ENCODE data around the gene ADGRV1.

DNA sequence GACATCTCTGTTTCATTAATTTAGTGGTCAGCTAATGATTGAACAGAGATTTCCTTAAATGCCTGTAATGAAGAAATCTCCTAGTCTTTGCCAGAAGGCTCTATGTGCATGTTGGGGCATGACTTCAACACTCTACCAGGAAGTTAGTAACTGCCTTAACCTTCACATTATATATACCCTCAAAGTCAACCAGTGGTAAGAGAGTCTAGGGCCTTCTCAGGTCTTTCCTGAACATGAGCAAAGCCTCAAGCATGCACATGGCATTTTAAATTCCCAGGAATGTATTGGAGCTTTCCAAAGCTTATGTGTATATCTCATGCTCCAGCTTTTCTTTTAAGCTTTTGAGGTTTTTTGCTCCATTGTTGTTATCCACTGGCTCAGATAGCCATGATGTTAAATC is 436.2 kb downstream of the ADGRV1 start:
- no peak for TF ChIP-seq RFX5 (IDR thresholded peaks at IDR 0.05; ENCODE audit: low read depth, low read length)
- TF ChIP-seq MEF2A (IDR thresholded peaks at IDR 0.05; ENCODE audit: control insufficient read depth, low read depth, low read length): no peak
- TF ChIP-seq ELK1 (CRISPR knock-in tag; IDR thresholded peaks at IDR 0.05): no peak
- TF ChIP-seq CTCF (IDR thresholded peaks at IDR 0.05 in 2 of 3, conservative IDR thresholded peaks at IDR 0.05 in 1 of 3; ENCODE audit: insufficient read depth in 2 of 3, low read depth in 1 of 3, low read length in 3 of 3): no peak
- TF ChIP-seq DDX20 (tag; IDR thresholded peaks at IDR 0.05; ENCODE audit: low read depth): no peak
- no peak for TF ChIP-seq NCOA4 (IDR thresholded peaks at IDR 0.05; ENCODE audit: partially characterized antibody)
- TF ChIP-seq HMGXB4 (CRISPR knock-in tag; IDR thresholded peaks at IDR 0.05): no peak
- no peak for TF ChIP-seq ZNF696 (CRISPR knock-in tag; conservative IDR thresholded peaks at IDR 0.05)
- no peak for TF ChIP-seq HOXB6 (CRISPR knock-in tag; IDR thresholded peaks at IDR 0.05; ENCODE audit: borderline replicate concordance)
- no peak for TF ChIP-seq CEBPG (CRISPR knock-in tag; IDR thresholded peaks at IDR 0.05)
- TF ChIP-seq CEBPG (tag; conservative IDR thresholded peaks at IDR 0.05 in 1 of 2, IDR thresholded peaks at IDR 0.05 in 1 of 2): no peak
- TF ChIP-seq ARNT (IDR thresholded peaks at IDR 0.05): no peak
- TF ChIP-seq, protein P1, sequence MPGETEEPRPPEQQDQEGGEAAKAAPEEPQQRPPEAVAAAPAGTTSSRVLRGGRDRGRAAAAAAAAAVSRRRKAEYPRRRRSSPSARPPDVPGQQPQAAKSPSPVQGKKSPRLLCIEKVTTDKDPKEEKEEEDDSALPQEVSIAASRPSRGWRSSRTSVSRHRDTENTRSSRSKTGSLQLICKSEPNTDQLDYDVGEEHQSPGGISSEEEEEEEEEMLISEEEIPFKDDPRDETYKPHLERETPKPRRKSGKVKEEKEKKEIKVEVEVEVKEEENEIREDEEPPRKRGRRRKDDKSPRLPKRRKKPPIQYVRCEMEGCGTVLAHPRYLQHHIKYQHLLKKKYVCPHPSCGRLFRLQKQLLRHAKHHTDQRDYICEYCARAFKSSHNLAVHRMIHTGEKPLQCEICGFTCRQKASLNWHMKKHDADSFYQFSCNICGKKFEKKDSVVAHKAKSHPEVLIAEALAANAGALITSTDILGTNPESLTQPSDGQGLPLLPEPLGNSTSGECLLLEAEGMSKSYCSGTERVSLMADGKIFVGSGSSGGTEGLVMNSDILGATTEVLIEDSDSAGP (CRISPR knock-in tag; IDR thresholded peaks at IDR 0.05): no peak
- TF ChIP-seq ZNF584 (CRISPR knock-in tag; IDR thresholded peaks at IDR 0.05; ENCODE audit: low read depth): no peak
- TF ChIP-seq POLR2A (conservative IDR thresholded peaks at IDR 0.05): no peak

All from K562 (cell line).